Renal cortex interstitium (tissue), 11 donors: Measurements from ENCODE around the gene IQCE. TPM values are rescaled to one million over a fixed set of nuclear protein-coding genes. Genes with fewer than 3 reads are reported as not detected.

Experiments used
- DNase-seq, 11 donors: peaks; one replicate each; pipeline ENCODE4 v3.0.0-alpha.2; 2013; ENCODE audit warnings: low read depth in 9 of 11, low spot score in 4 of 11; ENCODE audit errors: extremely low read depth in 1 of 11
- polyA plus RNA-seq, 3 donors: library from polyadenylated mRNA; unstranded; fragments of 120-200 nt; gene quantifications; one replicate each; pipeline ENCODE4 v1.2.1, GENCODE V29; 2013; ENCODE audit not compliant: insufficient read length in 3 of 3

The IQCE gene
- polyA plus RNA-seq, 3 donors = 19.7 to 26.2 (median 24.2) TPM

- no peak for DNase-seq
Measured at GRCh38 chr7:2661602-2662272, 103.0 kb downstream of the IQCE start.

GRCh38 chr7:2662273-2663120 lies 103.7 kb downstream of the IQCE start:
- no peak for DNase-seq

GRCh38 chr7:2663121-2663886 lies 104.5 kb downstream of the IQCE start:
- DNase-seq = no peak

- no peak for DNase-seq
Measured at GRCh38 chr7:2663960-2664359, 105.2 kb downstream of the IQCE start.

Other genes starting within 250 kb of the IQCE start
- 10 to 100 TPM; 34.7 to 40.9 (median 37.3) TPM for gene SNX8, start 244.5 kb upstream of the IQCE start, polyA plus RNA-seq
- gene EIF3B, start 204.2 kb upstream of the IQCE start, polyA plus RNA-seq = 100 to 1,000 TPM; 156 to 174 (median 160) TPM
- gene CHST12, start 155.4 kb upstream of the IQCE start, polyA plus RNA-seq = 10 to 100 TPM in 2 of 3 donors, 1 to 10 TPM in 1; 7.7 to 13.6 (median 11.8) TPM
- gene GRIFIN, start 82.6 kb upstream of the IQCE start, polyA plus RNA-seq = not detected
- gene LFNG, start 39.2 kb upstream of the IQCE start, polyA plus RNA-seq = 10 to 100 TPM; 24.1 to 37.5 (median 36.7) TPM
- gene BRAT1, start 3.5 kb upstream of the IQCE start, polyA plus RNA-seq = 10 to 100 TPM; 21.5 to 37.7 (median 36.2) TPM
- gene TTYH3, start 73.0 kb downstream of the IQCE start, polyA plus RNA-seq = 100 to 1,000 TPM in 2 of 3 donors, 10 to 100 TPM in 1; 79.0 to 142 (median 131) TPM
- under 1 TPM; 0.19 to 0.50 (median 0.27) TPM for gene AMZ1, start 129.2 kb downstream of the IQCE start, polyA plus RNA-seq